CD8-positive, alpha-beta memory T cell (primary cell): ENCODE data around the gene NTRK3. TPM values are rescaled to one million over a fixed set of nuclear protein-coding genes. Genes with fewer than 3 reads are reported as not detected.

ENCODE experiments used
- CTCF ChIA-PET: fragments of 350-600 bp; sonication (Branson Sonifier 250); formaldehyde crosslinking; loops from one replicate; lab custom pipeline; 2021; ENCODE audit warnings: antibody characterized with exemption; lab: Charles Lee
- POLR2A ChIA-PET: fragments of 350-600 bp; sonication (Branson Sonifier 250); formaldehyde crosslinking; loops from one replicate; lab custom pipeline; 2021; ENCODE audit warnings: antibody characterized with exemption; lab: Charles Lee
- DNase-seq, 5 donors: peaks; one replicate each; pipeline versions ENCODE4 v3.0.0 to v3.0.0-alpha.2; 2020 to 2022; ENCODE audit warnings: mixed read lengths in 1 of 5
- H3K27ac ChIP-seq: one replicate; pipeline ENCODE4 v1.7.0; 2013; ENCODE audit warnings: low read depth, mild to moderate bottlenecking, low read length, moderate library complexity
- H3K27me3 ChIP-seq: 2 replicates; pipeline ENCODE4 v1.7.0; 2013; ENCODE audit warnings: low read length, mild to moderate bottlenecking; ENCODE audit not compliant: insufficient read depth, poor library complexity, severe bottlenecking
- H3K36me3 ChIP-seq: 2 replicates; pipeline ENCODE4 v1.7.0; 2013; ENCODE audit warnings: mild to moderate bottlenecking, low read length, moderate library complexity; ENCODE audit not compliant: insufficient read depth
- H3K4me1 ChIP-seq: 2 replicates; pipeline ENCODE4 v1.7.0; 2013; ENCODE audit warnings: mild to moderate bottlenecking, low read length, moderate library complexity; ENCODE audit not compliant: insufficient read depth
- H3K4me3 ChIP-seq: 2 replicates; pipeline ENCODE4 v1.7.0; 2013; ENCODE audit warnings: mild to moderate bottlenecking, low read length
- H3K9me3 ChIP-seq: 2 replicates; pipeline ENCODE4 v1.7.0; 2013; ENCODE audit warnings: mild to moderate bottlenecking, low read length
- H3K27ac Mint-ChIP-seq, 8 donors: one replicate each; pipeline ENCODE4 v1.8.0; 2020 to 2021; ENCODE audit warnings: mixed read lengths in 8 of 8, mild to moderate bottlenecking in 6 of 8, inconsistent platforms in 3 of 8, moderate library complexity in 3 of 8
- H3K27me3 Mint-ChIP-seq, 2 donors: one replicate each; pipeline ENCODE4 v1.8.0; 2020 to 2021; ENCODE audit warnings: mixed read lengths in 2 of 2, mild to moderate bottlenecking in 1 of 2, moderate library complexity in 1 of 2
- H3K36me3 Mint-ChIP-seq, 3 donors: one replicate each; pipeline ENCODE4 v1.8.0; 2020 to 2021; ENCODE audit warnings: mixed read lengths in 3 of 3, inconsistent platforms in 1 of 3, mild to moderate bottlenecking in 1 of 3
- H3K4me1 Mint-ChIP-seq, 3 donors: one replicate each; pipeline ENCODE4 v1.8.0; 2020 to 2021; ENCODE audit warnings: mixed read lengths in 3 of 3, inconsistent platforms in 1 of 3, mild to moderate bottlenecking in 1 of 3
- H3K4me3 Mint-ChIP-seq, 7 donors: one replicate each; pipeline ENCODE4 v1.8.0; 2020 to 2021; ENCODE audit warnings: mixed read lengths in 7 of 7, mild to moderate bottlenecking in 6 of 7, moderate library complexity in 4 of 7, inconsistent platforms in 2 of 7
- H3K9me3 Mint-ChIP-seq, 5 donors: one replicate each; pipeline ENCODE4 v1.8.0; 2020 to 2022; ENCODE audit warnings: mixed read lengths in 5 of 5, mild to moderate bottlenecking in 3 of 5, moderate library complexity in 2 of 5, inconsistent platforms in 1 of 5
- polyA plus RNA-seq: library from polyadenylated mRNA; unstranded; fragments of 300-500 nt; fragmentation: Illumina TruSeq; gene quantifications from one replicate; pipeline ENCODE4 v1.2.3, GENCODE V29; 2021
- total RNA-seq, 2 experiments: library from RNA; stranded (reverse); gene quantifications; one replicate each; pipeline ENCODE4 v1.2.3, GENCODE V29; 2021

Gene NTRK3
- total and polyA plus RNA-seq, 3 experiments from 2014 or later: 0.26 to 0.29 TPM; not detected in 1

GRCh38 chr15:88233921-88234320, 22.6 kb downstream of the NTRK3 start:
- no peaks in the 10 kb centered on the region for H3K4me1 Mint-ChIP-seq
- Histone ChIP-seq H3K27ac (no peak overlapping the region), H3K36me3 (no peaks in the 10 kb centered on the region), H3K4me1 (no peaks in the 10 kb centered on the region), H3K9me3 (no peaks in the 10 kb centered on the region), H3K4me3 (no peak overlapping the region), H3K27me3 (no peaks in the 10 kb centered on the region)
- ChIA-PET POLR2A (no interaction called here), CTCF (interaction anchor here (0.8 to 1.4 kb wide), 2 partner anchors 9 to 11 kb away, joined by 3 to 4 read pairs; no protein-coding TSS in a partner anchor)
- H3K27ac Mint-ChIP-seq: peak overlapping the region in 1 of 8 donors; percentile 22
- DNase-seq: peak in 1 of 5 donors; percentile 6
- H3K9me3 Mint-ChIP-seq: no peaks in the 10 kb centered on the region
- no peaks in the 10 kb centered on the region for H3K36me3 Mint-ChIP-seq
- H3K27me3 Mint-ChIP-seq: peaks cover 12 to 39% of the 10 kb centered on the region in 2 donors
- H3K4me3 Mint-ChIP-seq: no peak overlapping the region

DNA sequence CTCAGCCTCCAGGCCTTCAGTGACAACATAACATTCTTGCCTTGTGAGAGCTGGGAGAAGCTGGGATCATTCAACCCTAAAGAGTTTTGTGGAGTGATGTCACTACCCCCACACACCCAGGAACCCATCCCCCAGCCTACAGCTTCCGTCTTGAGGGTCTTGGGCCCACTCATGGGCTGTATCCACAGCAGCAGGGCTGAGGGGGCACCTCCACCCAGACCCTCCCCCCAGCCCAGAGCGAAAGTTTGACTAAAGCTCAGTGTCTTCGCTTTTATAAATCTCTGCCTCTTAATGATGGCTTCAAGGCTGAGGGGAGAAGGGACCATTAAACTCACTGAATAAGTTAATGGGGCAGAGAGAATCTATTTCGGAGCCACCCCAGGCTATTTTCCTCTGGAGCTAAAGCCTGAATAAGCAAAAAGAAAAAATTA, 23.8 kb downstream of the NTRK3 start:
- no peak overlapping the region for H3K4me3 ChIP-seq
- CTCF ChIA-PET: no interaction called here
- POLR2A ChIA-PET: no interaction called here
- H3K4me1 ChIP-seq: no peaks in the 10 kb centered on the region
- H3K9me3 ChIP-seq: no peaks in the 10 kb centered on the region
- H3K27me3 Mint-ChIP-seq: peaks cover 10 to 47% of the 10 kb centered on the region in 2 donors
- no peaks in the 10 kb centered on the region for H3K27me3 ChIP-seq
- H3K9me3 Mint-ChIP-seq: no peaks in the 10 kb centered on the region
- no peaks in the 10 kb centered on the region for H3K4me1 Mint-ChIP-seq
- no peaks in the 10 kb centered on the region for H3K36me3 ChIP-seq
- H3K4me3 Mint-ChIP-seq: no peak overlapping the region
- H3K27ac Mint-ChIP-seq: no peak overlapping the region
- H3K27ac ChIP-seq: no peak overlapping the region
- no peaks in the 10 kb centered on the region for H3K36me3 Mint-ChIP-seq
- DNase-seq: peak in 1 of 5 donors; percentile 0

DNA sequence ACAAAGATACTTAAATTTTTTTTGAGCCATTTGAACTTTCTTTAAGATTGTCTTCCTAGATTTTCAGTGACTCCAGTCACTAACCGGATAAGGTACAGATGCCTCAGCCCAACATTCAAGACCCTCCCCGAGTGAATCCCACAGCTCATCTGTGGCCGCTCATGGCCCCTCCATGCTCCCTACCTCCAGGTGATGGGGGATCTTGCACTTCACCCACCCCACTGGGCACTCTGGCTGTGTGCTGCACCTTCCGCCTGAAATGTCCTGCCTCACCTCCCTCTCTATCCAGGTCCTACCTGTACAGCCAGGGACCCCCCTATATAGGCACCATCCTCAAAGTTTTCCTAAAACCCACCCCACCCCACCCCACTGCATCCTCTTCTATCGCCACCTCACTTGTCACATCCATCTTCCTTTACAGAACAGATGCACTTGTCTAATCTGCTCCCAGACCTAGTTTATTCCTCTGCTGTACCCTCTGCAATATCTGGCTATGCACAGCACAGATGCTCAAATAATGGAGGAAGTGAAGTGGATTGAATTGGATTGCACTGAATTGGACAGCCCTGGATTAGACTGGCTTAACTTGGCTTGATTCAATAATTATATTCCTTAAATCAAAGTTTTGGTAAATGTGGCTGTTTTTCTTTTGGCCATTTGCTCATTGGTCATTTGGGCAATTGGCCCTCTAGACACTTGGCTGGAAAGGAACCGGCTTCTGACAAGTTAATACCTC, 24.5 kb downstream of the NTRK3 start:
- no peak overlapping the region for H3K4me3 ChIP-seq
- H3K27me3 ChIP-seq: no peaks in the 10 kb centered on the region
- H3K27ac ChIP-seq: no peak overlapping the region
- DNase-seq: peak in 1 of 5 donors; percentile 4
- H3K4me1 Mint-ChIP-seq: no peaks in the 10 kb centered on the region
- no peak overlapping the region for H3K27ac Mint-ChIP-seq
- no peaks in the 10 kb centered on the region for H3K9me3 Mint-ChIP-seq
- ChIA-PET POLR2A (no interaction called here), CTCF (no interaction called here)
- H3K4me3 Mint-ChIP-seq: no peak overlapping the region
- no peaks in the 10 kb centered on the region for H3K36me3 ChIP-seq
- H3K27me3 Mint-ChIP-seq: peaks cover 9 to 45% of the 10 kb centered on the region in 2 donors
- no peaks in the 10 kb centered on the region for H3K9me3 ChIP-seq
- no peaks in the 10 kb centered on the region for H3K36me3 Mint-ChIP-seq
- H3K4me1 ChIP-seq: no peaks in the 10 kb centered on the region

DNA sequence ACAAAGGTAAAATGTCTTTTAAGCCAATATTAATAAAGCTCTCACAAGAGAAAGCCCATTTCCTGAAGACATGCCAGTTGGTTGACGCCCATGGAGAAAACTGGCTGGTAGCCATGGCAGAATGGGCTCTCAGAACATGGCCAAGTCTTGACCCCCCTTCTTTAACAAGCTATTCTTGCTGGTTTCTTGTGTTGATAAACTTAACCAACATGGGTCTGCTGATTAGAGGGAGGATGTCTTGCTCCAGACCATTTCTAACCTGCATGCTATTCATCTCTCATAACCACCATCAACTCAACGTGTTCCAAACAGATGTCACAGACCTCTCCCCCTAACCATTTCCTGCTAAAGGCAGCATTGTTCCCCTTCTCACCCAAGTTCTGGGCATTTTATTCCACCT, 25.7 kb downstream of the NTRK3 start:
- Mint-ChIP-seq H3K9me3 (no peaks in the 10 kb centered on the region), H3K27me3 (peaks cover 10 to 38% of the 10 kb centered on the region in 2 donors), H3K27ac (no peak overlapping the region), H3K4me3 (no peak overlapping the region), H3K36me3 (no peaks in the 10 kb centered on the region), H3K4me1 (no peaks in the 10 kb centered on the region)
- DNase-seq: peak in 1 of 5 donors; percentile 0
- CTCF ChIA-PET: no interaction called here
- Histone ChIP-seq H3K27ac (no peak overlapping the region), H3K4me3 (no peak overlapping the region), H3K27me3 (no peaks in the 10 kb centered on the region), H3K36me3 (no peaks in the 10 kb centered on the region), H3K4me1 (no peaks in the 10 kb centered on the region), H3K9me3 (no peaks in the 10 kb centered on the region)
- POLR2A ChIA-PET: no interaction called here

DNA sequence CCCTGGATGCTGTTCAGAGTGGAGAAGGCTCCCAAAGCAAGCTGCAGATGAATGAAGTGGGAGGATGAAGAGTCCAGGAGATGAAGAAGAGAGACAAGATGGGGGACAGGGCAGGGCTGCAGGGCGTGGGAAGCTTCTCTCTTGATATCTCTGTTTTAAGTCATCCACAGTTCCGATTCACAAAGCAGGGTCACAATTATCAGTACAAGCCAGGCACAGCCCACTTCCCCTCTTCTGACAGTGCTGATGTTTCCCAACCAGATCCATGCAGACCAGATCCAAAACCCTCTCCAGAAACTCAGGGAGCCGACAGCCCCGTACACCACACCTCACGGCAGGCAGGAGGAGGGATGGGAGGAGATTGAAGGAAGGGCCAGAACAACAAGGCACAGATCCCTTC, 31.1 kb downstream of the NTRK3 start:
- Histone ChIP-seq H3K27me3 (no peaks in the 10 kb centered on the region), H3K36me3 (no peaks in the 10 kb centered on the region), H3K27ac (no peak overlapping the region), H3K9me3 (no peaks in the 10 kb centered on the region), H3K4me3 (no peak overlapping the region), H3K4me1 (no peaks in the 10 kb centered on the region)
- peak in 1 of 5 donors; percentile 6 for DNase-seq
- POLR2A ChIA-PET: no interaction called here
- Mint-ChIP-seq H3K36me3 (no peaks in the 10 kb centered on the region), H3K4me3 (peak overlapping the region in 1 of 7 donors; percentile 65), H3K27me3 (peaks cover 7 to 22% of the 10 kb centered on the region in 2 donors), H3K9me3 (no peaks in the 10 kb centered on the region), H3K4me1 (no peaks in the 10 kb centered on the region), H3K27ac (no peak overlapping the region)
- CTCF ChIA-PET: no interaction called here

DNA sequence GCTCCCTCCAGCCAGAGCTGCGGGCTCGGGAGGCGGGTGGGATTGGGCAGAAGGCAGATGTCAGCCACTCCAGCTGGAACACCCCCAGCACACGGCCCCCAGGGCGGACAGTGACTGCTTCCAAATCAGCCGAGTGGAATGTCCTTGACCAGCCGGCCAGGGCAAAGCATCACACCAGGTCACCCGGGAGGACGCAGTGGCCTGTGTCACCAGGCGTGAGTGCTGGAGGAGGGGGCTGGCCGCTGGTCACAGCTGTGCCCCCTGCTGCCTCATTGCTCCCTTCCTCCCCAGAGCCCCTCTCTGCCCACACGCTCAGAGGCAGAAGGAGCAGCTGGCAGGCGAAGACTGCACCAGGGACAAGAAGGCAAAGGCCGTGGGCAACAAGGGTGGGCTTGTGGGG, 33.5 kb downstream of the NTRK3 start:
- Histone ChIP-seq H3K27me3 (no peaks in the 10 kb centered on the region), H3K4me3 (no peak overlapping the region), H3K36me3 (no peaks in the 10 kb centered on the region), H3K27ac (no peak overlapping the region), H3K4me1 (no peaks in the 10 kb centered on the region), H3K9me3 (no peaks in the 10 kb centered on the region)
- DNase-seq: peak in 1 of 5 donors; percentile 16
- Mint-ChIP-seq H3K4me1 (no peaks in the 10 kb centered on the region), H3K36me3 (no peaks in the 10 kb centered on the region), H3K27me3 (peaks cover 7 to 8% of the 10 kb centered on the region in 2 donors), H3K9me3 (no peaks in the 10 kb centered on the region), H3K27ac (no peak overlapping the region), H3K4me3 (no peak overlapping the region)
- POLR2A ChIA-PET: no interaction called here
- CTCF ChIA-PET: no interaction called here

- Mint-ChIP-seq H3K4me3 (peak overlapping the region in 1 of 7 donors; percentile 15), H3K4me1 (no peaks in the 10 kb centered on the region), H3K36me3 (no peaks in the 10 kb centered on the region), H3K27ac (no peak overlapping the region), H3K27me3 (peaks cover 0 to 6% of the 10 kb centered on the region in 2 donors), H3K9me3 (no peaks in the 10 kb centered on the region)
- Histone ChIP-seq H3K9me3 (no peaks in the 10 kb centered on the region), H3K27ac (no peak overlapping the region), H3K4me1 (no peaks in the 10 kb centered on the region), H3K4me3 (no peak overlapping the region), H3K27me3 (no peaks in the 10 kb centered on the region), H3K36me3 (no peaks in the 10 kb centered on the region)
- POLR2A ChIA-PET: no interaction called here
- no peak for DNase-seq
- CTCF ChIA-PET: no interaction called here
These were observed 34.7 kb downstream of the NTRK3 start for GRCh38 chr15:88221836-88222235.

GRCh38 chr15:88220443-88221335, 35.9 kb downstream of the NTRK3 start:
- Histone ChIP-seq H3K4me3 (no peak overlapping the region), H3K36me3 (no peaks in the 10 kb centered on the region), H3K27ac (no peak overlapping the region), H3K27me3 (no peaks in the 10 kb centered on the region), H3K4me1 (no peaks in the 10 kb centered on the region), H3K9me3 (no peaks in the 10 kb centered on the region)
- ChIA-PET POLR2A (no interaction called here), CTCF (interaction anchor here (1.0 to 1.2 kb wide), 2 partner anchors 24 to 25 kb away, joined by 3 read pairs; no protein-coding TSS in a partner anchor)
- Mint-ChIP-seq H3K27me3 (peaks cover 0 to 6% of the 10 kb centered on the region in 2 donors), H3K36me3 (no peaks in the 10 kb centered on the region), H3K27ac (no peak overlapping the region), H3K4me1 (no peaks in the 10 kb centered on the region), H3K9me3 (no peaks in the 10 kb centered on the region), H3K4me3 (no peak overlapping the region)
- DNase-seq: no peak
